GM19324 (cell line): Measurements from ENCODE around the gene PSMC3IP.
"Not testable (repeated sequence)": the region's sequence is repeated elsewhere in the genome, so short reads cannot be mapped to it uniquely, and the experiment has no call there.

Experiments
- ATAC-seq: cut with Tn5 transposase; IDR thresholded peaks from one replicate; pipeline ENCODE4 v1.9.1; 2021; ENCODE audit warnings: mild to moderate bottlenecking, moderate library complexity; ENCODE audit not compliant: unreplicated experiment, low FRiP score

Gene PSMC3IP

DNA sequence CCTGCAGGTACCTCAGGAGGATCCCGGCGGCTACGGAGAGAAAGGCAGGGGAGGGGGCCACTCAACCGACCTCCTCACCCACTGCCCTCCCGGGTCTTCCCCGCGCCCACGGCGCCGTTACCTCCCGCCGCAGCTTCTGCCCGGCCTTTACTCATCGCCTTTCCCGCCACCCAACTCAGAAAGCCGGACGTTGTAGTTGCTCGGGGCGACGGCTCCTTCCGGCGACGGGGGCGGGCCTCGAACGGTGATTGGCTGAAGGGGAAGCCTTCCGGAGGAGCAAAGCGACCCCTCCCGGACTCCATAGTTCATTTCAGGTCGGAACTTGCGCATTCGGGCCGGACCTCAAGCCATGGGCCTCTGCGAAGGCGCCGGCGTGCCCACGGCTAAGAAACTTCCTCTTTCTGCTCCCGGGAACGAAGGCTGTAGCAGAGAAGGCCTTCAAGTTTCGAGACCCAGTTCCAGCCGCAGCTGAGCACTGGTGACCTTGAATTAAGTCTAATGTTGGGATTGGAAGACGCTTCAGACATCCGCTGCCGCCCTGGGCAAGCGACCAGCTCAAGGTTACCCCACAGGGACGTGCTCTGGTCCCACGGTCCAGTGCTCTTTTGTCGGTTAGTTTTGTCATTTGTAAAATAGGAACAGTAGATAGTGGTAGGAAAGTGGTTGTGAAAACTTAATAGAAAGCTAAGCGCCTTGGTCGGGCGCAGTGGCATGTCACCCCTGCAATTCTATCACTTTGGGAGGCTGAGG is at the start of gene PSMC3IP:
Gene PSMC3IP (minus strand): TSS at position 198 of the 750 bp plus-strand sequence. CDS start 43 bp downstream, at position 155.
- peak; percentile 71 for ATAC-seq

- ATAC-seq, result no peak
Measured at GRCh38 chr17:42623732-42624596, 46.4 kb upstream of the PSMC3IP start.

- ATAC-seq, result no peak
Measured at GRCh38 chr17:42623271-42623670, 45.7 kb upstream of the PSMC3IP start.

GRCh38 chr17:42621987-42622386 is 44.5 kb upstream of the PSMC3IP start:
- not testable (repeated sequence) for ATAC-seq

DNA sequence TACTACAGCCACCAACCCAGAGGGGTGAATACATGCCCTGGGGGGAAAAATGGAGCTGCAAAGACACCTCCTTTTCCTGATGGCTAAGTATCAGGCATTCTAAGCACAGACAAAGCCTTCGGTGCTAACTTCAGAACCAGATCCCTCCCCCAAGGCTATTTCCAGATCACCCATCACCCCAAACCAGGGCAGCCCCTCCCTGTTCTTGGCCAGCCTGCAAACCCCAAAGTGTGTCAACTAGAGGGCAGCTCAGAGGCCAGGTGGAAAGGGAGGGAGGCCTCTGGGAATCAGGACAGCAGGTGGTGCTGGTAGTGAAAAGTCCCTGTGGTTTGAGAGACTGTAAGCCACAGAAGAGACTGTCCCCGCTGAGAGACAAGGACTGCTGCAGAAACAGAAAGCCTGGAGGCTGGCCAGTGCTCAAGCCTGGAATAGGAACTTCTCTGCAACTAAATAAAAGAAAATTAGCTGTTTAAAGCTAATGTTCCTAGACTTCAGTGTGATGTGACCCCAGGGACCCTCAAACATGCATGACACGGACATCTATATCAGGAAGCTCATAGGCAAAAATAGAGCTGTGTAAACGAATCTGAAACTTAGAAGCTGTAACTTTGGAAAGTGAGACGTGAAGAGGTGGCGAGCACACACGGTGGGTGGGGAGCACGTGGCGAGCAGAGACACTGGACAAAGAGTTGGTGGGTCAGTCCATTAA is 41.1 kb upstream of the PSMC3IP start:
- peak; percentile 63 for ATAC-seq

GRCh38 chr17:42617956-42618431 is 40.5 kb upstream of the PSMC3IP start:
- peak; percentile 27 for ATAC-seq

DNA sequence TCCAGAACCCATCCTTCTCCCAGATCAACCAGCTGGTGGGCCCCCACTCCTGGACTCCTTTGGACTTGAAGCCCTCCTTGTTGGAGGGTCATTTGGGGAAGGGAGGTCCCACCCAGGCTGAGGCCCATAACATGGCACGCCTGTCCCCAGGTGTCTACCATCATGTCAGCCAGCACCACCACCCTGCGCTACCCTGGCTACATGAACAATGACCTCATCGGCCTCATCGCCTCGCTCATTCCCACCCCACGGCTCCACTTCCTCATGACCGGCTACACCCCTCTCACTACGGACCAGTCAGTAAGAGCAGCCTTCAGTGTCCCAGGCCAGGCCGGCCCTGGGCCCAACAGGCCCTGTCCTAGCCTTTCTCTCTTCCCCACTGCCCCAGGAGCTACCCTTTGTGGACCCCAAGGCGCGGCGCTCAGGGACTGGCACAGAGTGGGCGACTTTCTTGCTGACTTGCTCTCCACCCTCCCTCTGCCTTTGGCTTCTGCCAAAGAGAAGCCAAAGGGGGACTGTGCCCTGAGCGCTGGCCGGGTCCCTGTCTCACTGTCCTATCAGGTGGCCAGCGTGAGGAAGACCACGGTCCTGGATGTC is 36.3 kb upstream of the PSMC3IP start:
- ATAC-seq, result no peak

- no peak for ATAC-seq
Measured at GRCh38 chr17:42612013-42612412, 34.5 kb upstream of the PSMC3IP start.

GRCh38 chr17:42609814-42610801 is 32.6 kb upstream of the PSMC3IP start:
- ATAC-seq, result peak; percentile 16

GRCh38 chr17:42609182-42609813 is 31.8 kb upstream of the PSMC3IP start, which contains the start of the genes RETREG3 and TUBG1:
Gene RETREG3, minus strand, starts transcription at chr17:42609374. Its CDS starts 50 bp downstream, at chr17:42609324.
Gene TUBG1, plus strand, starts transcription at chr17:42609683. Its CDS starts 55 bp downstream, at chr17:42609738.
- ATAC-seq, result peak; percentile 95

- peak; percentile 30 for ATAC-seq
Measured at GRCh38 chr17:42608305-42609181, 31.0 kb upstream of the PSMC3IP start.

DNA sequence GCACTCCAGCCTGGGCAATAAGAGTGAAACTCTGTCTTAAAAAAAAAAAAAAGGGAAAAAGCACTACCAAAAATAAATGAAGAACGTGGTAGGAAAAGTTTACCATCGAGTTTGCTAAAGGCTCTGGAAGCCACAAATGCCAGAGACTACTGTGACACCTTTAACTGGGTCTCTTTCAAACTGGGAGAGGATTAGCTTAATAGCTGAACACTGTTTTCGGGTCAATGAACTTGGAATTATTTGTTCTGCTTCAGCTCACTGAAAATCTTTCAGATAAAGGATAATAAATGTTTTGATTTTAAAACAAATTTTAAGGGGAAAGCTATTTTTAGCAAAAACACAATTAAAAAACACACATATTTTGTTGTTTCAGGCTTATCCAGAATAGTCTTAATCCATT is 30.2 kb upstream of the PSMC3IP start:
- ATAC-seq, result no peak

DNA sequence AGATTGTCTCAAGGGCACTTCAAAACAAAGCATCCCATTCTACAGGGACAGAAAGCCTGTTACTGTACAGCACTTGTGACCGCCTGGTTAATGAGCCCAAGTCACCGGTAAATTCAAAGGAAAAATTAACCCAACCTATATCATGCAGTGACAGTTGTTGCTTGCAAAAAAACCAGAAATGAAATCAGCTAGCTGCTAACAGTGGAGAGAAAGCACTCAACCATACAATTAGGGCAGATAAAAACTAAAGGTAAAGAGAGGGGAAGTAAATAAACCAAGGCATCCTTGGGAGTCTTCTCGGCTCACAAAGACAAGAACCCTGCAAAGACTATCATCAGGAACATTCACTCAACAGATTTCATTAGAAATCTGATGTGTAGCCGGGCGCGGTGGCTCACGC is 25.8 kb upstream of the PSMC3IP start:
- no peak for ATAC-seq

DNA sequence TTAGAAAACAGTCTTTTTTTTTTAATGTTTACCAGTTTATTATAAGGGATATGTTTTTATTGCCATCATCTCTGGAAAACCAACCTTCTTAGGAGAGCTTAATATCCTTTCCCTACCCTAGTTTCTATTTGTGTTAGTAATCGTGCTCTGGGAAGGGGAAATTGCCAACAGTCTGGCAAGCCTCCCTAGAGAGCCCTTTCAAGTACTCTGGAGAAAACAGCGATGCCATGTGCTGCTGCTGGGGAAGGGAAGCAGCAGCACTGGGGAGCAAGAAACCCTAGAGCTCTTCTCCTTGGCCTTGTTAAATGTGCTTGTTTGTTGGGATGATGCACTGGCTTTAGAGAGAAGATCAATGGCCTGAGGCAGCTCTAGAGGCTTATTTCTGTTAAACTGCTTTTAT is 21.4 kb upstream of the PSMC3IP start:
- ATAC-seq, result no peak

- no peak for ATAC-seq
Measured at GRCh38 chr17:42596386-42596785, 18.9 kb upstream of the PSMC3IP start.

DNA sequence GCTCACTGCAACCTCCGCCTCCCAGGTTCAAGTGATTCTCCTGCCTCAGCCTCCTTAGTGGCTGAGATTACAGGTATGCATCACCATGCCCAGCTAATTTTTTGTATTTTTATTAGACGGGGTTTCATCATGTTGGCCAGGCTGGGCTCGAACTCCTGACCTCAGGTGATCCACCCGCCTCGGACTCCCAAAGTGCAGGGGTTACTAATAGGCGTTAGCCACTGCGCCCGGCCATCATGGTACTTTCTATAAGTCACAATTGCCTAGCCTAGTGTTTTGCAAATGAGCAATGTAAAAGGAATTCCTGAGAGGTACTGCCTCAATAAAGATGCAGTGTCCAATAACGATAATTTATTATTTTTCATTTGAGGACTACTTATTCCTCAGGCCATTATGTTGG is 13.9 kb upstream of the PSMC3IP start:
- ATAC-seq, result no peak

GRCh38 chr17:42590886-42591285 is 13.4 kb upstream of the PSMC3IP start:
- ATAC-seq, result no peak
